Measurements from ENCODE around the gene PRICKLE1. TPM values are rescaled to one million over a fixed set of nuclear protein-coding genes. Genes with fewer than 3 reads are reported as not detected.

The PRICKLE1 gene
- polyA plus RNA-seq, 1 donor (not counting 4 experiments of a cell fraction or from before 2014, with no cell fraction given), result 3.5 TPM

GRCh38 chr12:42507565-42507964 lies 82.0 kb downstream of the PRICKLE1 start:
- Histone ChIP-seq H3K9me1 (ENCODE audit: control insufficient read depth, extremely low read depth, insufficient read depth, low read length) (no peaks in the 10 kb centered on the region), H4K20me1 (ENCODE audit: control insufficient read depth, extremely low read depth, insufficient read depth, low read length) (no peaks in the 10 kb centered on the region), H3K9ac (ENCODE audit: control insufficient read depth, extremely low read depth, insufficient read depth, low read length) (no peak overlapping the region), H3K4me2 (ENCODE audit: control insufficient read depth, extremely low read depth, insufficient read depth, low read depth, low read length) (no peak overlapping the region), H3K27ac (ENCODE audit: control insufficient read depth, insufficient read depth, low read length) (no peak overlapping the region), H3K79me2 (ENCODE audit: control insufficient read depth, insufficient read depth, low read length) (no peaks in the 10 kb centered on the region), H3K9me3 (ENCODE audit: control insufficient read depth, low read depth, low read length) (no peaks in the 10 kb centered on the region), H3K27me3 (ENCODE audit: control insufficient read depth, extremely low read depth, insufficient read depth, low read length) (no peaks in the 10 kb centered on the region), H3K4me1 (ENCODE audit: control insufficient read depth, extremely low read depth, insufficient read depth, low read length) (no peaks in the 10 kb centered on the region), H2AFZ (ENCODE audit: control insufficient read depth, low read length) (no peak overlapping the region), H3K36me3 (ENCODE audit: control insufficient read depth in 2 of 2, extremely low read depth in 1 of 2, insufficient read depth in 2 of 2, low read length in 2 of 2) (no peaks in the 10 kb centered on the region), H3K4me3 (ENCODE audit: control insufficient read depth in 2 of 3, extremely low read depth in 1 of 3, insufficient read depth in 2 of 3, low read depth in 1 of 3, low read length in 3 of 3) (no peak overlapping the region)
- DNase-seq (ENCODE audit: low read depth, low spot score) (no peak), FAIRE-seq (no peak)
- dilution Hi-C loops (cut with MboI; ENCODE audit: extremely low pct_ligation_motif_present, low sequenced_read_pairs), result no loop called here
- TF ChIP-seq CTCF (optimal IDR thresholded peaks at IDR 0.05 in 1 of 3, IDR thresholded peaks at IDR 0.05 in 1 of 3, conservative IDR thresholded peaks at IDR 0.05 in 1 of 3; ENCODE audit: extremely low read depth in 1 of 3, insufficient read depth in 2 of 3, low read length in 3 of 3) (no peak), EZH2 (IDR thresholded peaks at IDR 0.05; ENCODE audit: low read length) (no peak)

- dilution Hi-C loops (cut with MboI; ENCODE audit: extremely low pct_ligation_motif_present, low sequenced_read_pairs), result no loop called here
- FAIRE-seq (no peak), DNase-seq (ENCODE audit: low read depth, low spot score) (no peak)
- no peaks in the 10 kb centered on the region for H4K20me1 ChIP-seq (ENCODE audit: control insufficient read depth, extremely low read depth, insufficient read depth, low read length)
- no peak for TF ChIP-seq EZH2 (IDR thresholded peaks at IDR 0.05; ENCODE audit: low read length)
- TF ChIP-seq CTCF (optimal IDR thresholded peaks at IDR 0.05 in 1 of 3, IDR thresholded peaks at IDR 0.05 in 1 of 3, conservative IDR thresholded peaks at IDR 0.05 in 1 of 3; ENCODE audit: extremely low read depth in 1 of 3, insufficient read depth in 2 of 3, low read length in 3 of 3), result no peak
- no peak overlapping the region for H3K27ac ChIP-seq (ENCODE audit: control insufficient read depth, insufficient read depth, low read length)
- H2AFZ ChIP-seq (ENCODE audit: control insufficient read depth, low read length), result no peak overlapping the region
- no peaks in the 10 kb centered on the region for H3K4me1 ChIP-seq (ENCODE audit: control insufficient read depth, extremely low read depth, insufficient read depth, low read length)
- no peaks in the 10 kb centered on the region for H3K36me3 ChIP-seq (ENCODE audit: control insufficient read depth in 2 of 2, extremely low read depth in 1 of 2, insufficient read depth in 2 of 2, low read length in 2 of 2)
- no peak overlapping the region for H3K4me3 ChIP-seq (ENCODE audit: control insufficient read depth in 2 of 3, extremely low read depth in 1 of 3, insufficient read depth in 2 of 3, low read depth in 1 of 3, low read length in 3 of 3)
- no peaks in the 10 kb centered on the region for H3K79me2 ChIP-seq (ENCODE audit: control insufficient read depth, insufficient read depth, low read length)
- no peak overlapping the region for H3K9ac ChIP-seq (ENCODE audit: control insufficient read depth, extremely low read depth, insufficient read depth, low read length)
- H3K9me1 ChIP-seq (ENCODE audit: control insufficient read depth, extremely low read depth, insufficient read depth, low read length), result no peaks in the 10 kb centered on the region
- no peaks in the 10 kb centered on the region for H3K9me3 ChIP-seq (ENCODE audit: control insufficient read depth, low read depth, low read length)
- no peaks in the 10 kb centered on the region for H3K27me3 ChIP-seq (ENCODE audit: control insufficient read depth, extremely low read depth, insufficient read depth, low read length)
- no peak overlapping the region for H3K4me2 ChIP-seq (ENCODE audit: control insufficient read depth, extremely low read depth, insufficient read depth, low read depth, low read length)
Observed at GRCh38 chr12:42507081-42507480, 82.5 kb downstream of the PRICKLE1 start.
